ENCODE data around the gene NT5DC3. TPM values are rescaled to one million over a fixed set of nuclear protein-coding genes. Genes with fewer than 3 reads are reported as not detected.

The NT5DC3 gene
- total and polyA plus RNA-seq, 2 donors (not counting 3 experiments of a cell fraction or from before 2014, with no cell fraction given): 1.5 to 6.7 TPM

DNA sequence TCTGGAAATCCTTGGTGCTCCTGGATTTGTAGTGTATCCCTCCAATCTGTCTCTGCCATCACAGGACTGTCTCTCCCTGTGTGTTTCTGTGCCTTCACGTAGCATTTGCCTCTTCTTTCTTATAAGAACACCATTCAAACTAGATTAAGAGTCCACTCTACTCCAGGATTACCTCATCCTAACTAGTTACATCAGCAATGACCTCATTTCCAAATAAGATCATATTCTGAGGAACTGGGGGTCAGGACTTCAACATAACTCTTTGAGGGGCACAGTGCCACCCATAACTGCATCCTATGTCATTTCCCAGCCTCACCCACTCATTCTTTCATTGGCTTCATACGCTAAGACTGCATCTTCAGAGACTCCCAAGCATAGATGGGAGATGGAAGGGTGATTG lies 106.2 kb downstream of the NT5DC3 start:
- H3K9me3 ChIP-seq (replicated peaks; ENCODE audit: control insufficient read depth, insufficient read depth, low read length): no peaks in the 10 kb centered on the region
- intact Hi-C loops (cut with micrococcal nuclease) (no loop called here), dilution Hi-C loops (cut with MboI; ENCODE audit: extremely low pct_ligation_motif_present, low sequenced_read_pairs) (no loop called here)
- H3K27me3 ChIP-seq (ENCODE audit: control insufficient read depth in 2 of 2, insufficient read depth in 2 of 2, low read length in 2 of 2): peaks cover 0 to 2% of the 10 kb centered on the region in 2 experiments
- DNase-seq (ENCODE audit: low read depth, low spot score) (no peak), FAIRE-seq (no peak)
- H3K4me2 ChIP-seq (ENCODE audit: insufficient read depth, low read length): no peak overlapping the region
- POLR2A ChIA-PET: no interaction called here
- H3K4me1 ChIP-seq (ENCODE audit: control insufficient read depth, extremely low read depth, insufficient read depth, low read length): no peaks in the 10 kb centered on the region
- no peaks in the 10 kb centered on the region for H3K79me2 ChIP-seq (ENCODE audit: control insufficient read depth, insufficient read depth, low read length)
- H3K9ac ChIP-seq (replicated peaks; ENCODE audit: extremely low read depth, insufficient read depth, low read length): no peak overlapping the region
- H3K36me3 ChIP-seq (ENCODE audit: control insufficient read depth in 2 of 2, extremely low read depth in 1 of 2, insufficient read depth in 2 of 2, low read length in 2 of 2): no peaks in the 10 kb centered on the region
- H3K9me1 ChIP-seq (replicated peaks; ENCODE audit: control insufficient read depth, extremely low read depth, insufficient read depth, low read length): no peaks in the 10 kb centered on the region
- no peak overlapping the region for H2AFZ ChIP-seq (ENCODE audit: low read depth, low read length)
- H3K4me3 ChIP-seq (replicated peaks in 1 of 3; ENCODE audit: insufficient read depth in 1 of 3, low read depth in 1 of 3, low read length in 3 of 3): no peak overlapping the region
- H3K27ac ChIP-seq (ENCODE audit: insufficient read depth, low read depth, low read length): no peak overlapping the region
- no peaks in the 10 kb centered on the region for H4K20me1 ChIP-seq (replicated peaks; ENCODE audit: control insufficient read depth, extremely low read depth, insufficient read depth, low read length)
- no TSS peak for BruUV-seq (replicated peaks)
- CTCF ChIA-PET: no interaction called here
- TF ChIP-seq MYC (IDR thresholded peaks at IDR 0.05; ENCODE audit: low read depth, low read length): no peak
- no peak for TF ChIP-seq JUN (IDR thresholded peaks at IDR 0.05; ENCODE audit: borderline replicate concordance, insufficient read depth, insufficient read length, low read depth)
- no peak for TF ChIP-seq POLR2AphosphoS5 (IDR thresholded peaks at IDR 0.05; ENCODE audit: insufficient read depth, low read depth, low read length)
- TF ChIP-seq FOS (IDR thresholded peaks at IDR 0.05; ENCODE audit: borderline replicate concordance, insufficient read depth, low read length): no peak
- TF ChIP-seq, protein P1, sequence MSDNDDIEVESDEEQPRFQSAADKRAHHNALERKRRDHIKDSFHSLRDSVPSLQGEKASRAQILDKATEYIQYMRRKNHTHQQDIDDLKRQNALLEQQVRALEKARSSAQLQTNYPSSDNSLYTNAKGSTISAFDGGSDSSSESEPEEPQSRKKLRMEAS (IDR thresholded peaks at IDR 0.05; ENCODE audit: insufficient read depth, insufficient read length): no peak
- no peak for TF ChIP-seq GATA2 (IDR thresholded peaks at IDR 0.05; ENCODE audit: insufficient read depth, insufficient read length, low read depth, low read length)
- TF ChIP-seq EZH2 (IDR thresholded peaks at IDR 0.05; ENCODE audit: borderline replicate concordance, low read depth, low read length, severe bottlenecking): no peak
- TF ChIP-seq, protein P2, sequence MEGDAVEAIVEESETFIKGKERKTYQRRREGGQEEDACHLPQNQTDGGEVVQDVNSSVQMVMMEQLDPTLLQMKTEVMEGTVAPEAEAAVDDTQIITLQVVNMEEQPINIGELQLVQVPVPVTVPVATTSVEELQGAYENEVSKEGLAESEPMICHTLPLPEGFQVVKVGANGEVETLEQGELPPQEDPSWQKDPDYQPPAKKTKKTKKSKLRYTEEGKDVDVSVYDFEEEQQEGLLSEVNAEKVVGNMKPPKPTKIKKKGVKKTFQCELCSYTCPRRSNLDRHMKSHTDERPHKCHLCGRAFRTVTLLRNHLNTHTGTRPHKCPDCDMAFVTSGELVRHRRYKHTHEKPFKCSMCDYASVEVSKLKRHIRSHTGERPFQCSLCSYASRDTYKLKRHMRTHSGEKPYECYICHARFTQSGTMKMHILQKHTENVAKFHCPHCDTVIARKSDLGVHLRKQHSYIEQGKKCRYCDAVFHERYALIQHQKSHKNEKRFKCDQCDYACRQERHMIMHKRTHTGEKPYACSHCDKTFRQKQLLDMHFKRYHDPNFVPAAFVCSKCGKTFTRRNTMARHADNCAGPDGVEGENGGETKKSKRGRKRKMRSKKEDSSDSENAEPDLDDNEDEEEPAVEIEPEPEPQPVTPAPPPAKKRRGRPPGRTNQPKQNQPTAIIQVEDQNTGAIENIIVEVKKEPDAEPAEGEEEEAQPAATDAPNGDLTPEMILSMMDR (IDR thresholded peaks at IDR 0.05; ENCODE audit: extremely low read depth in 1 of 2, insufficient read depth in 1 of 2, low read depth in 1 of 2, low read length in 2 of 2): no peak
- no peak for TF ChIP-seq POLR2A (IDR thresholded peaks at IDR 0.05; ENCODE audit: low read depth, low read length)

Data from endothelial cell of umbilical vein (primary cell).